LHCN-M2 (cell line): ENCODE results near the gene POLK. TPM values are rescaled to one million over a fixed set of nuclear protein-coding genes. Genes with fewer than 3 reads are reported as not detected.
"Not testable (repeated sequence)": the region's sequence is repeated elsewhere in the genome, so short reads cannot be mapped to it uniquely, and the experiment has no call there.

ENCODE experiments used
- DNase-seq: peaks from one replicate; pipeline ENCODE4 v3.0.0-alpha.2; 2012; ENCODE audit warnings: low read depth
- polyA plus RNA-seq: library from polyadenylated mRNA; unstranded; fragments of >200 nt; gene quantifications from one replicate; pipeline ENCODE4 v1.2.1, GENCODE V29; 2012; ENCODE audit warnings: missing spikeins
- total RNA-seq: library from RNA; depleted of rRNA; stranded (reverse); fragments of >200 nt; gene quantifications from 2 replicates; pipeline ENCODE4 v1.2.3, GENCODE V29; 2014; rRNA removed

The POLK gene
- total RNA-seq, result 26.6 and 33.3 TPM in 2 replicates
- polyA plus RNA-seq, result 4.9 TPM

DNA sequence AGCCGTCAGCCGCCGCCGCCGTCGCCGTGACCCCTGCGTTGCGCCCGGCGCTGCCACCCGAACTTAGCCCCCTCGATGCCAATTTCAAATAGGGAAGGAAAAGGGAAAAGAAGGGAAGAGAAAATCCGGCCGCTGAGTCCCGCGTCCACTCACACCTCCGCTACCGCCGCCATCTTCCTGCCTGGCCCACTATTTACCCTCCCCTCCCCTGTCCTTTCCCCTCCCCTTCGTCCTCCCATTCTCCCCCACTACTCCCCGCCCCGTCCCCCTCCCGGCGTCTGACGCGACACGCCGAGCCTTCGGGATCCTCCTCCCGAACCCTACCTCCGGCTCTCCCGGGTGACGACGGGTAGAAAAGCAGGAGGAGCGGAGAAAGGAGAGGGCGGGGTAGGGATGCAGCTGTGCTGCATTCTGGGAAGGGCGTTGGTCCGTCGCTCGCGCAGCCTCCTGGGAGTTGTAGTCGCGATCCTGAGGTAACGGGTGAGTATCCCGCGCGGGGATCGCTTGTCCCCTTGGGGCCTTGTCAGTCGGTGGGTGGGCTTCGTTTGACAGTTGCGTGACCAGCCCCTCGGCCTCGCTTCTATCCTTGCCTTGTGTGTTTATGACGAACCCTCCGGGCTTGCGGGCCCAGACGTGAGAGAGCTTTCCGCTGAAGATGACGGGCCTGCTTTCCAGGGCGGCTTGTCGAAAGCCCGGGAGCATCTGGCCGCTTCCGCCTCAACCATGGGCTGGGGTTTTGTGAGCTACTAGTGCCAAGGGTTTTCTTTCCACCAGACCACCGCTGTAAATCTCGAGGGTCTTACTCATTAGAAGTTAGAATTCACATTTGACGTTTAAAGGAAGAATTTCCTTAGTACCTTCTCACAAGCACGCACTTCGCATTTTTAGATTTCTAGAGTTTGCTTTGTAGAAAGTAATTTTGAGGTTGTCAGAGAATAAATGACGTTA is at the start of gene POLK, which contains the start of gene CERT1:
Gene POLK (plus strand): TSS at position 457 of the 948 bp plus-strand sequence.
Gene CERT1 (minus strand): TSS at position 195 of the 948 bp plus-strand sequence. CDS start 422 bp downstream, outside the sequence.
- DNase-seq, result peak; percentile 98

DNA sequence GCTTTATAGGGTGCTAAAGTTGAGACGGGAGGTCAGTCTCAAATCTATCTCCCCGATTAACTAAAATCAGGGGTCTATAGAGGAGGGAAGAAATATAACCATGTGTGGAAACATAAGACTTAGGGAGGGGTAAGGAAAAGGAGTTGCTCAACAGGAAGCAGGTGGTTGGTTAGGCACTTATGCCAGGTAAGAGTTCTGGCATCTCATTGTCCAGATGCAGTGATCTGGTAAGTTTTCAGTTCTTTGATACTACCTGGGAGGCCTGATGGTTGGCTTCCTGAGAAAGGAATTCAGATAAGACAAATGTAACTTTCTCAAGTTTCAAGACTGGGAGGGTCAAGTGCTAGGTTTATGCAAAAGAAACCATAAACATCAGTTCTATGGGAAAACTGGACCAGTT is 48.0 kb upstream of the POLK start:
- no peak for DNase-seq

DNA sequence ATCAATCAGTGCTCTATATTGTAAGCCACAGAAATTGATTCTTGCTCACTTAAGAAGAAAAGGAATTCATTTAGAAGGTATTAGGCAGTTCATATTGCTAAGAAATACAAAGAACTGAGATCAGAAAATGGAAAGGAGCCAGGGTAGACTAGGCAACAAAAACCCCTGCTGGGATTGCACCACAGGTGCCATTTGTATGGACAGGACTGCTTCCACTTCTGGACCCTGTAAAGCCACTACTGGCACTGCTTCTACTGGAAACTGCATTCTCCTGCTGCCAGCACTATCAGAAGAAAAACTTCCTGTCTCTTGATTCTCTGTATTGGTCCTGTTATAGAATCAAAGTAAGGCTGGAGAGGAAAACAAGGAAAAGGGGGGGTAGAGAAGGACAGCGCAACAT is 46.2 kb upstream of the POLK start:
- peak; percentile 18 for DNase-seq

DNA sequence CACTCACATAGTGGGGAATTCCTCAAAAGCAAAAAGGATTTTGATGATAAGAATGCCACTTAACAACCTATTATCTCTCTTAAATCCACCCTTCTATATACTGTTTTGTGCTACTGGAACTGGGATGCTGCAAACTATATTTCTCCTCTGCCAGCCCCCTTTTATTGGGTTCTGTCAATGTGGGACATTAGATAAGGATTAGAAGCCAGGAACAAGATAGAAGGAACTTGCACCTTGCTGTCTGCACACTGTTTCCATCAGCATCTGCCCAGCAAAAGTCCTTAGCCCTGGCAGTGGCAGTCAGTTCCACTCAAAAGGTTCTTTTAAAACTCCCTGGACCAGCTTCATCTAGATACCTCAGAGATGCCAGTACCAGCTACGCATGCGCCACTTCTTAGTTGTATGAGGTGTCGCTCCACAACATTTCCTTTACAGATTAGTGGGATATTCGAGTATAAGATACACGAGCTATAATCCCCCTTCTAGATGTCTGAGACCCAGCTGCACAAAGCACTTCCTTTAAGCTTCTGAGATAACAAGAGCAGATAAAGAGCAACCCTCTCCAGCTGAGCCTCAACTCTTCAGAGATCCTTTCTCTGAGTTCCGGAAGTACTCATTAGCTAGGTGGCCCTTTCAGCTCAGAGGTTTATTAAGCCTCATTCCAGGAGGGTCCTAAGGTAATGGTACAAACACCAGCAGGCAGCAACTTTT is 45.5 kb upstream of the POLK start:
- DNase-seq, result no peak

DNA sequence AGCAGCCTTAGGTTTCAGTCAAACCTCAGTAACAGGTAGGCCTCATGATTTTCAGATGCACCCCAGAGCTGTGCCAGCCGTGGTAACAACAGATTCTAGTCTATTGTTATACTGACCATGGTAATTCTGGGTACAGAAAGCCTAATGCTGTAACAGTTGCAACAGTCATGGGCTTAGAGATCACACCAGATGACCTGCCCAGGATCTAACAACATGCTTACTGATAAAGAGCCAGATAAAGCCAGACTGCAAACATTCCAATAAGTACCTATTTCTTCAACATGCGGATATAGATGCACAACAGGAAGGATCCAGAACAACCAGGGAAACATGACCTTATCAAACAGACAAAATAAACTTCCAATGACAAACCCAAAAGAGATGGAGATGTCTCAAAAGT is 43.1 kb upstream of the POLK start:
- no peak for DNase-seq

DNA sequence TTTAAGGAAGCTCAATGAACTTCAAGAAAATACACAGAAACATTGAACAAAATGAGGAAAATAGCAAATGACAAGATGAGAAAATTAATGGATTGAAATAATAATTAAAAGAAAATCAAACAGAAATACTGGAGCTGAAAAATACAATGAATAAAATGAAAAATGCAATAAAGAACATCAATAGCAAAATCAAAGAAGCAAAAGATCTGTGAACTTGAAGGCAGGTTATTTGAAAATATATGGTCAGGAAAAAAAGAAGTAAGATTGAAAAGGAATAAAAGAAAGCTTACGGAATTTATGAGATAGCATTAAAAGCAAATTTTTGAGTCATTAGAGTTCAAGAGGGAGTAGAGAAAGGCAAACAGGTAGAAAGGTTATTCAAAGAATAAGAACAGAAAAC is 42.7 kb upstream of the POLK start:
- DNase-seq, result no peak

DNA sequence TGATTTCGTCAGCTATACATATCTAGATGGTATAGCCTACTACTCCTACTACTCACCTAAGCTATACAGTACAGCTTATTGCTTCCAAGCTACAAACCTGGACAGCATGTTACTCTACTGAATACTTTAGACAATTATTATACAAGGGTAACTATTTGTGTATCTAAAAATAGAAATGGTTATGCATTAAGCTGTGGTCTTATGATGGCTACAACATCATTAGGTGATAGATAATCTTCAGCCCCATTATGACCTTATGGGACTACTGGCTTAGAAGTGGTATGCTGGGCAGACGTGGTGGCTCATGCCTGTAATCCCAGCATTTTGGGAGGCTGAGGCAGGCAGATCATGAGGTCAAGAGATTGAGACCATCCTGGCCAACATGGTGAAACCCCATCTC is 40.5 kb upstream of the POLK start:
- DNase-seq, result no peak

DNA sequence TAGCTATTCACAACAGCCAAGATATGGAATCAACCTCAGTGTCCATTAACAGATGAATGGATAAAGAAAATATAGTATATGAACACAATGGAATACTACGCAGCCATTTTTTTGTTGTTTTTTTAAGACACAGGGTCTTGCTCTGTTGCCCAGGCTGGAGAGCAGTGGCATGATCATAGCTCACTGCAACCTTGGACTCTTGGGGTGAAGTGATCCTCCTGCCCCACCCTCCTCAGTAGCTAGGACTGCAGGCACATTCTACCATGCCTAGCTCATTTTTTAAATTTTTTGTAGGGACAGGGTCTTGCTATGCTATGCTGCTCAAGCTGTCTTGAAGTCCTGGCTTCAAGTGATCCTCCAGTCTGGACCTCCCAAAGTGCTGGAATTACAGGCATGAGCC is 38.7 kb upstream of the POLK start:
- no peak for DNase-seq

DNA sequence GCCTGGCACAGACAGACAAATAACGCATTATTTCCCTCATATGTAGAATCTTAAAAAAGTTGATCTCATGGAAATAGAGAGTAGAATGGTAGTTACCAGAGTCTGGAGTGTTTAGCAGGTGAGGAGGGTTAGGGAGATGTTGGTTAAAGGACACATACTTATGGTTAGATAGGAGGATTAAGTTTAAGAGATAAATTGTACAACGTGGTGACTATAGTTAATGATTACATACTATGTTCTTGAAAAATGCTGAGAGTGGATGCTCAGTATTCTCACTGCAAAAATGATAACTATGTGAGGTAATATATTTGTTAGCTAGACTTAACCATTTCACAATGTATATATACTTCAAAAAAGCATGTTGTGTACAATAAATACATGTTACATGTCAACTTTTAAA is 38.2 kb upstream of the POLK start:
- DNase-seq, result no peak

DNA sequence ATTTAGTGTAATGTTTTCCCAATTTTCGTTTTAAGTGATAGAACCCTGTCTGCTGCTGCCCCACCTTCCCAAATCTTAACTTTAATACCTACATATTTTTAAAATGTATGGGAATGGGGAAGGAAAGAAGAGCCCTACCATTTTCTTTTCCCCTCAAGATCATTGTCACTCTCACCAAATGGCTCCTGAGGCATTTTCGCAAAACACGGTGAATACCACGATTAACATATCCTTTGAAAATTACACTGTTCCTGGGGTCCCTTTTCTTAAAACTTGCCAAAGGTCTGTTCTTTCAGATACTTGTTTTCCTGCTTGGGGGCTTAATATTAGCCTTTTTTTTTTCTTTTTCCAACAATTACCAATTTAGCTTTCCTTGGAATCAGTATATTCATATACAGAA is 36.3 kb upstream of the POLK start:
- DNase-seq, result no peak

DNA sequence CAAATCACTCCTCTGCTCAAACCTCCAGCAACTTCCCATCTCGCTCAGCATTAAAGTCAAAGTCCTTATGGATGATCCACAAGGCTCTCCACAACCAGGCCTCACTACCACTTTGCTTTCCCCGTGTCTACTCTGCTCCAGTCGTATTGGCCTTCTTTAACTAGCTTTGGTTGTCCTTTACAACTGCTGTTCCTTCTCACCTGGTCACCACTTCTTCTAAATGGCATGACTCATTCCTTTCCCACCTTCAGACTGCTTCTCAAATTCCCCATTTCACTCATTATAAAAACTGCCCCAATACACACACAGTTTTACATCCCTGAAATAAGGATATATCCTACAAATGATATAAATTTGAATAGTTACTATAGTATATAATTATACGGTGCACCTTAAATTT is 30.7 kb upstream of the POLK start:
- no peak for DNase-seq

DNA sequence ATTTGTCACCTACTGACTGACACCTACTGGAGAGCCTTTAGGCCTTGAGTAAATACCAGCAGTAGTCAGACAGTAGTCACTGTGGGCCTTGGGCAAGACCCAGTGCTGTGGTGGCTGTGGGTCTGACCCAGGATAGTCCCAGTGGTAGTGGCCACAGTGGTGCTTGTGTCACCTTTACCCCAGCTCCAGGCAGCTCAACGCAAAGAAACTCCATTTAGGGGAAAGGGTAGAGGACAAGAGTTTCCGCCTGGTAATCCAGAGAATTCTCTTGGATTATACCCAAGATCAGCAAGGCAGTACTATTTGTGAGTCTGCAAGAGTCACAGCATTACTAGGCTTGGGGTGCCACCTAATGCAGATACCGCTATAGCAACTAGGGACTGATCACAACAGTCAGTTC is 29.2 kb upstream of the POLK start:
- DNase-seq, result no peak

DNA sequence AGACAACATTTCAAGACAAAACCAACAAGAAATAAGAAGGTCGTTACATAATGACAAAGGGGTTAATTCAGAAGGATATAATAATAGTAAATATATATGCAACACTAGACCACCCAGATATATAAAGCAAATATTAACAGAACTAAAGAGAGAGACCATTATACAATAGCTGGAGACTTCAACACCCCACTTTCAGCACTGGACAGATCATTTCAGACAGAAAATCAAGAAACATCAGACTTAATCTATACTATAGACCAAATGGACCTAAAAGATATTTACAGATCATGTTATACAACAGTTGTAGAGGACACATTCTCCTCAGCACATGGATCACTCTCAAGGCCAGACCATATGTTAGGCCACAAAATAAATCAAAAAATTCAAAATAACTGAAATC is 27.1 kb upstream of the POLK start:
- DNase-seq, result no peak

DNA sequence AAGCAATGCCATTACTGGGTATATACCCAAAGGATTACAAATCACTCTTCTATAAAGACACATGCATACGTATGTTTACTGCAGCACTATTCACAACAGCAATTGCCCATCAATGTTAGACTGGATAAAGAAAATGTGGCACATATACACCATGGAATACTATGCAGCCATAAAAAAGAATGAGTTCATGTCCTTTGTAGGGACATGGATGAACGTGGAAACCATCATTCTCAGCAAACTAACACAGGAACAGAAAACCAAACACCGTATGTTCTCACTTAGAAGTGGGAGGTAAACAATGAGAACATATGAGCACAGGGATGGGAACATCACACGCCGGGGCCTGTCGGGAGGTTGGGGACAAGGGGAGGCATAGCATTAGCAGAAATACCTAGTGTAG is 21.8 kb upstream of the POLK start:
- not testable (repeated sequence) for DNase-seq

DNA sequence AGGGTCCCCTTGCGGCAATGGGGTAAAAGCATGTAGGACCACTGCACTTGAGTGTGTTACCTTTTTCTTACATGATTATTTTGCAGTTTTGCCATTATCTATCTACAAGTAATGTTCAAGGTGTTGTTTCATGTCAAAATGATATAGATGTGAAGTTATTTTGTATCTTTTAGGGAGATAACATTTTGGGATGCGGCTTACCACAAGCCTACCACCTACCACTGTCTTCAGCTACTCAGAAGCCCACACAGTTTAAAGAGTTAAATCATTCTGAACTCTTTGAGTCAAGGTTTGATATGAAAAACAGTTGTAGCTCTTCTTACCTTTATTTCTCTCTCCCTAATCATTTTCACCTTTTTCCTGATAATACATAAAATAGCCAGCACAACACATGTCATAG is 20.1 kb upstream of the POLK start:
- no peak for DNase-seq

DNA sequence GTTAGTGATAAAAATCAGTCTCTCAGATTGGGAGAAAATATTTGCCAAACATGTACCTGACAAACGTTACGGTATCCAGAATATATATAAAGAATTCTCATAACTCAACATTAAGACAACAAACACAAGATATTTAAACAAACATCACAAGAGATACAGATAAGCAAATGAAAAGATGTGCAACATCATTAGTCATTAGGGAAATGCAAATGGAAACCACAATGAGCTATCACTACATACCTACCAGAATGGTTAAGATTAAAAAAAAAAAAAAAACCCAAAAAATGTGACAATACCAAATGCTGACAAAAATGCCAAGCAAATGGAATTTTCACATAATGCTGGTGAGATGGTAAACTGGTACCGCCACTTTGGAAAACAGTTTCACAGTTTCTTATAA is 15.7 kb upstream of the POLK start:
- no peak for DNase-seq

DNA sequence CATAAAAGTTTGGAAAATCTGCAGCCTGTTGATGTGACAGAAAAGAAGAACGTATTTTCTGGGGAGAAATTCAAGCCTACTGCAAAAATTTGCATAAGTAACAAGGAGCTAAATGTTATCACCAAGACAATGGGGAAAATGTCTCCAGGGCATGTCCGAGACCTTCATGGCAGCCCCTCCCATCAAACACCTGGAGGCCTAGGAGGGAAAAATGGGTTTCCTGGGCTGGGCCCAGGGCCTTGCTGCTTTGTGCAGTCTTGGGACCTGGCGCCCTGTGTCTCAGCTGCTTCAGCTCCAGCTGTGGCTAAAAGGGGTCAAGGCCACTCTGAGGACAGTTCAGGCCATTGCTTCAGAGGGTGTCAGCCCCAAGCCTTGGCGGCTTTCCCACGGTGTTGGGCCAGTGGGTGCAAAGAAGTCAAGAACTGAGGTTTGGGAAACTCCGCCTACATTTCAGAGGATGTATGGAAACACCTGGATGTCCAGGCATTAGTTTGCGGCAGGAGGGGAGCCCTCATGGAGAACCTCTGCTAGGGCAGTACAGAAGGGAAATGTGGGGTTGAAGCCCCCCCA is 13.4 kb upstream of the POLK start:
- DNase-seq, result no peak

DNA sequence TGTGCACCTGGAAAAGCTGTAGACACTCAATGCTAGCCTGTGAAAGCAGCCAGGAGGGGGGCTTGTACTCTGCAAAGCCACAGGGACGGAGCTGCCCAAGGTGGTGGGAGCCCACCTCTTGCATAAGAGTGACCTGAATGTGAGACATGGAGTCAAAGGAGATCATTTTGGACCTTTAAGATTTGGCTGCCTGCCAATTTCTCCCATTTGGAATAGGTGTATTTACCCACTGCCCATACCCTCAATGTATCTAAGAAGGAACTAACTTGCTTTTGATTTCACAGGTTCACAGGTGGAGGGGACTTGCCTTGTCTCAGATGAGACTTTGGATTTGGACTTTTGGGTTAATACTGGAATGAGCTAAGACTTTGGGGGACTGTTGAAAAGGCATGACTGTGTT is 12.8 kb upstream of the POLK start:
- not testable (repeated sequence) for DNase-seq

DNA sequence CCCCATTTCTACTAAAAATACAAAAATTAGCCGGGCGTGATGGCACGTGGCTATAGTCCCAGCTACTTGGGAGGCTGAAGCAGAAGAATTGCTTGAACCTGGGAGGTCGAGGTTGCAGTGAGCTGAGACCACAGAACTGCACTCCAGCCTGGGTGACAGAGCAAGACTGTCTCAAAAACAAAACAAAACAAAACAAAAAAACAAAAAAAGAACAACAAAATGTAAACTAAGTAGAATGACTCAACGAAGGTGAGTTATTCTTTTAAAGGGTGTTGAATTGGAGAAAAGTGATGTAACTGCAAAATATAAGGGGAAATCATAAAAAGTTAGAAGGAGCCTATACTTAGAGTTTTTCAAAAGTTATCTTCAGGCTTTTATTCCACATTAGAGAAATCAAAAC is 6.6 kb upstream of the POLK start:
- DNase-seq, result not testable (repeated sequence)

DNA sequence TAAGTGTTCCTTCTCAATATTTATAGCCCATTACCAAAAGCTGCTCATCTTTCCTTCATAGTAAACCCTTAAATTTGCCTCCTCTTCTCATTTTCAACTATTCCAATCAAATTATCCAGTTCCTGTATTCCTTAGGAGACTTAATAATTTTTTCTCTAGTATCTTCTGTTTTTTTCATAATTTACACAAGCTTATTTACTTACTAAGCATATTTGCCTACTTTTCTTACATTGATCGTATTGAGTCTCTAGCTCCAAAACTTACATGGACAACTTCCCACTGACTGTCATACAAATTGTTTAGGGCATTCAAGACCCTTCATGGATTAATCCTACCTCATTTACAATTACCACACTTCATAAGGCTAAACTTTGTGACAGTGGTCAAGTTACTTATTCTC is 3.9 kb upstream of the POLK start:
- no peak for DNase-seq

DNA sequence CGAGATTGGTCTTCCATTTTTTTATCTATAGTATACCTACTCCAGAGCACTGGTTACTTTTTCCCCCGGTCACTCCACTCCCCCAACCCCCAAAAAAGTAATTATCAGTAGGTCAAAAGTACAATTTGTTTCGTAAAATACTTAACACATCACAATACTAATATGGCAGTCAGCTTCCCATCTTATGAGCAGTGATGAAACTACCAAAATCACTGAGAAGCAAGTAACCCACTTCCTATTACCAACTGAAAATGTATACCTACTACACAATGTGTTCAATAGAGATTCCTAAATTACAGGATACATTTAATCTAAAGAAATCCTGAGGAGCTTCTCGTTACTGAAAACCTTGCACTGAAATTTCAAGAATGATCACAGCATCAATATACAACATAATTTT is 2.1 kb upstream of the POLK start:
- DNase-seq, result no peak

DNA sequence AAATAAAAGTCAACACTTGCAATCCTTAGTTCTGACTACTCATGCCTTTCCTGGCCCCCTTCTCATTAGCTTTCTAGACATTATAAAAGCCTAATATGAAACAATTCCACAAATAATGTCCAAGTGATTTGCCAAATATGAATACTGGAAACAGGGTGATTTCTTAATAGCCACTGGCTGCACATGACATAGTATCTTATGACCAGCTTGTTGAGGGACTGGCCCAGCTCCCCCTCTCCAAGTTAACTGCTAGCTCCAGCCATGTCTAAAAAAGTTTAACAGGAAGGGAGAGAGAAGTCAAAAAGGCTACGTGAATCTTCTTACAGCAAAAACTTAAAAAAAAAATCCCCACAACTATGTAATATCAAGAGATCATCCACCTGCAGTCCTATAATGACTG is 1.7 kb upstream of the POLK start:
- peak; percentile 55 for DNase-seq
